GDM1 (cell line): ENCODE measurements around the gene MAP2K4.
A peak's percentile ranks its signal among the peaks of the same experiment; 100 is the strongest.
"Not testable (repeated sequence)": the region's sequence is repeated elsewhere in the genome, so short reads cannot be mapped to it uniquely, and the experiment has no call there.

Experiments
- DNase-seq: peaks from one replicate; lab custom pipeline; 2025; lab: John Stamatoyannopoulos, UW

The MAP2K4 gene

DNA sequence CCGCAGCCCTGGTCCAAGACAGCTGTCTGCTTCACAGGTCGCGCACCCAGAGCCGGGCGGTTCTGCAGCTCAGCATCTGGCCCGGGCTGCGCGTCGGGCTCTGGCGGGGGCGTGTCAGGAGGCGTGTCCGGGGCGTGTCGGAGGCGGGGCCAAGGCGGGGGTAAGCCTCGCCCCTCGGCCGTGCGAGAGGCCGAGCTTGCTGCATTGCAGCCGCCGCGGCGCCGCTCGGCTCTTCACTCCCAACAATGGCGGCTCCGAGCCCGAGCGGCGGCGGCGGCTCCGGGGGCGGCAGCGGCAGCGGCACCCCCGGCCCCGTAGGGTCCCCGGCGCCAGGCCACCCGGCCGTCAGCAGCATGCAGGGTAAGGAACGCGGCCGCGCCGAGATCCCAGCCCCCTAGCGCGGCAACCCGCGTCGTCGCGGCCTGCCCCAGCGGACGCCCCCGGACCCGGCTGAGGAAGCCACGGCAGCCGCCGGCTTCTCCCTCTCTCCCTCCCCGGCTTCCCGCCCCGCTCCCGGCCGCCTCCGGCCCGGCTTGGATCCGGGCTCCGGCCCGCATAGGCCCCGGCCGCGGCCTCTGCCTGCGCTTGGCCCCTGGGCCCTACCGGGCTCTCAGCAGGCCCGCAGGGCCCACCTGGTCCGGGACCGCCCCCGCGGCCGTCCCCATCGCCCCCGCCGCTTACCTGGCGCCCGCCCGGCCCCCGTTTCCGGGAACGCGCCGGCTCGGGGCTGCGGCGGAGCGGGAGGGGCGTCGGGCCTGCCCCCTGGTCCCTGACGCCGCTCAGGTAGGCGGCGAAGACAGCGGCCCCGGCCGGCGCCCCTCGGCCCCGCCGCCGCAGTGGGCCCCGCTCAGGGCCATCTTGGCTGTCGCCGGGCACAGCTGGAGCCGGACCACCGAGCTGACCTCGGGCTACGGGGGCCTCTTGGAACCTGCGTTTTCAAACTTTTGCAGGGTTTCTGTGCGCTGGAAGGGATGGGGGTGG is at the start of gene MAP2K4:
MAP2K4 (plus strand) TSS at position 236 of the 981 bp plus-strand sequence; CDS start at position 246, 10 bp downstream.
- DNase-seq: peak; percentile 84

DNA sequence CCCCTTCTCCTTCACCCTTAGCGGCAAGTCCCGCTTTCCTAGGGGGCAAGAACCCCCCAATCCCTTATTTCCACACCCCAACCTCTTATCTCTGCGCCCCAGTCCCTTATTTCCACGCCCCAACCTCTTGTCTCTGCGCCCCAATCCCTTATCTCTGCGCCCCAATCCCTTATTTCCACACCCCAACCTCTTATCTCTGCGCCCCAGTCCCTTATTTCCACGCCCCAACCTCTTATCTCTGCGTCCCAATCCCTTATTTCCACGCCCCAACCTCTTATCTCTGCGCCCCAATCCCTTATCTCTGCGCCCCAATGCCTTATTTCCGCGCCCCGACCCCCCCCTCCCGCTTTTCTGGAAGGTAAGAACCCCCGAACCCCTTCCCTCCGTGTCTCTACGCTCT is 47.9 kb upstream of the MAP2K4 start:
- DNase-seq: not testable (repeated sequence)

DNA sequence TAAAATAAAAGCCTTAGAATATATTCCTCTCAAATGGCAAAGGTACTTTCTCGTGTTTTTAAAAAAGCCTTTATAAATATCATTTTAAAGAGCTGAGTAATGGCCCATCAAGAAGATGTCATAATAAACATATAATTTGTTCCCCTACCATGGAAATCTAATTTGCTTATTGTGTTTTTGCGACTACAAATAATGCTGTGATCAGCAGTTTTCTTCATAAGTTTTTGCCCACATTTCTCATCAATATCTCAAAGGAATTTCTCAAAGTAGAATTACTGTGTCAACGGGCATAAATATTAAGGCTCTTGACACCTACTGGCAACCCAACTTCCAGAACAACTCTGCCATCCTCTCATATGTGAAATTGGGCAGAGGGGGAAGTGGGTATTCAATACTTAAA is 40.9 kb upstream of the MAP2K4 start:
- no peak for DNase-seq

DNA sequence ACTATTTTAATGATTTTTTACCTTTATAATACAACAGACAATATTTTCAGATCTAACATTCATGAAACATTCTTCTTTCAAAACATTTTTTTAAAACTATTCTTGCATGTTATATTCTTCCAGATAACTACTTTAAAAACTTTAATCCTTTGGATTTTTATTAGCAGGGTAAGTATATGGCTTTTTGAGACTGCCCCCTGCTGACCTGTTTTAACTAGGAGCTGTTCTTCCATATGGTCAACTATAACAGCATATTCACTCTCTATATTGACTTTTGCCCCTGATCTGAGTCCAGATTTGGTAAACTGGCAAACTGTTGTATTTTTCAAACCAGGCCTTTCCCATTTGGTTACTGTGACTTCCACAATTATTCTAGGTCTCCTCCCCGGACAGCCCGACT is 39.9 kb upstream of the MAP2K4 start:
- DNase-seq: no peak

DNA sequence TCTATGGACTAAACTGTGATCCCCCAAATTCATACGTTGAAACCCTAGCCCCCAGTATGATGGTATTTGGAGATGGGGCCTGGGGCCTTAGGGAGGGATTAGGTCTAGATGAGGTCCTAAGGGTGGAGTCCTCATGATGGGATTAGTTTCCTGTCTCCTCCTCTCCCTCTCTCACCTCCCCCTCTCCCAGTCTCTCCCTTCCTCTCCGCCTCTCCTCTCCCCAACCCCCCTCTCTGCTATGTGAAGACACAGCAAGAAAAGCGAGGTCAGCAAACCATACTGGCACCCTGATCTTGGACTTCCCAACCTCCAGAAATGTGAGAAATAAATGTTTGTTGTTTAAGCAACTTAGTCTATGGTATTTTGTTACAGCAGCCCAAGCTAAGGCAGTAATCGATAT is 38.8 kb upstream of the MAP2K4 start:
- no peak for DNase-seq

DNA sequence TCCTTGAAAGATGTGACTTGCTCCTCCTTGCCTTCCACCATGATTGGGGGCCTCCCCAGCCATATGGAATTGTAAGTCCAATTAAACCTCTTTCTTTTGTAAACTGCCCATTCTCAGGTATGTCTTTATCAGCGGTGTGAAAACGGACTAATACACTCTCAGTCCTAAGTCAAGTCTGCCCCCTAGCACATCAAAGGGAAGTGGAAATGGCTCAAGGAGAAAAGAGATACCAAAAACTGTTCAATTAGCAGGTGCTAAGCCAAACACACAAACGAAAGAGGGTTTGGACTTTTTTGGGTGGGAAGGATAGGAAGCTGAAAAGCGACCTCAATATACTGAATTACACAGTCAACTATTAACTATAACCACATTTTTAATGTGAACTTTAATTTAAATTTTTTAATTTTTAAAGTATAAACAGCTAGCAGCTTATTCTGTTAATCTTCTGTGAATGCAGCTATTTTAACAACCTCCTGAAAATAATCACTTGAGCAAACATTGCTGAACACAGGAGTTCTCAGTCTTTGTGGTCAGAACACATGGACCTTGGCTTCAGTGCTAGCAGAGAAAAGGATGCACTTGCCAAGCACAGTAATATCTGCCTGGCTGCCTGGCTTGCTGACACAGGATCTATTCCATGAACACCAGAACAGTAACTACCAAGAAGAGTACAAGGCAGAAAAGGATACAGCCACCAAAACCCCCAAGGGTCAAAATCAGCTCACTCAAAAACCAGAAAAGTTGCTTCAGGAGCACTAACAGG is 34.3 kb upstream of the MAP2K4 start:
- no peak for DNase-seq

DNA sequence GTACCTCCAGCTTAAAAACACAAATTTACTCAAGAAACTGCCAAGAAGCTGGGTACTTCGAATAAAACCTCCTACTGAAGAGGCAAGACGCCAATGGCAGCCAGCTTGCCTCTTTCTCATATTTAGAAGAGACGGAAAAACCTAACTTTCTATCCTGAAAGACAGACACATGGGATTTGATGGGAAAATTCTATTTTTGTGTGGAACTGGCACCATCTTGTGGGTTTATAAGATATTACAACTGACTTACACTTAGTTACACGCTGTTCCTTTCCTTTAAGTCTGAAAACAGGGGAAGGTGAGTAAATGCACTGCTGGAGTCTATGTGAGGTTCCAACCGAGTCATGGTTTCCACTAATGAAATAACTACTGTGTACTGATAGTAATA is 33.7 kb upstream of the MAP2K4 start:
- no peak for DNase-seq

DNA sequence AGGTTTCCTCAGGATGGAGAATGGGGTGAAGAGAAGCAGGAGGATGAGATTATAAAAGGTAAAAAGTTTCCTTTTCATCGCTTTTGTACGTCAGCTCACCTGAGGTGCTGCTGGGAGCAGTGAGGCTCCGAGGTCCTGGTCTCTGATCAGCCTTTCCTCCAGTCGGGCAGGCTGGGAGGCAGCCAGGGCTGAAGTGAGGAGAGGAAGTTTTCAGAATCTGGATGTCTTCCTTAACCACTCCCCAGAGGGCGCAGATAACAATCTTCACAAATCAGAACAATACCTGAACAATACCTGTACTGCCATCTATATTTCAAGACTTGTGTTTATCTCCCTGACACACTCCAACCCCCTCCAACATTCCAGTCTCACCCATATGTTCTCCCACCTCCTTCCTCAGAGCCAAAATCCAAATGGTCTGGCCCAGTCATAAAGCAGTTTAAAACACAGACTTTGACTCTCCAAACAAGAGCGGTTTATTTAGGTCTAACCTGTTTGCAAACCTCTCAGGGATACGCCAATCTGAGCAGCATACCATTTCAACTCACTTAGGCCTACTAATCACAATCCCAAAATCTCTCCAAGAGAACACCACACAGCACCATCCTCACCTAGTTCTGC is 30.2 kb upstream of the MAP2K4 start:
- DNase-seq: no peak

DNA sequence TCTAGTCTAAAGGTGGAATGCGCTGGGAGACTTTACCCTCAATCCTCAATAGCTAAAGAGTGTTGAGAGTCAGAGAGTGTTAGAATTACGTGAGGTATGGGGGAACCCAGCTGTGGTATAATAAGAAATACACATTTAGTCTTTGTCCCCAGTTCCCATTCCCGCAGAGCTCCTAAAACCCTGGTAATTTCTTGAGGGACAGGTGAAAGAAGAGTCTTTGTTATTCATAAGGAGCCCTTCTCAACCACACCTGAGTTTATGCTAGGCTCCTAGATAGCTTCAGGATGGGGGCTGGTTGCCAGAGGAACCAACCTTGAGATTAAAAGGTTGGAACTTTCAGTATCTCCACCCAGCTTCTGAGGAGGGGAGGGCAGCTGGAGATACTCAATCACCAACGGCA is 29.2 kb upstream of the MAP2K4 start:
- DNase-seq: no peak

DNA sequence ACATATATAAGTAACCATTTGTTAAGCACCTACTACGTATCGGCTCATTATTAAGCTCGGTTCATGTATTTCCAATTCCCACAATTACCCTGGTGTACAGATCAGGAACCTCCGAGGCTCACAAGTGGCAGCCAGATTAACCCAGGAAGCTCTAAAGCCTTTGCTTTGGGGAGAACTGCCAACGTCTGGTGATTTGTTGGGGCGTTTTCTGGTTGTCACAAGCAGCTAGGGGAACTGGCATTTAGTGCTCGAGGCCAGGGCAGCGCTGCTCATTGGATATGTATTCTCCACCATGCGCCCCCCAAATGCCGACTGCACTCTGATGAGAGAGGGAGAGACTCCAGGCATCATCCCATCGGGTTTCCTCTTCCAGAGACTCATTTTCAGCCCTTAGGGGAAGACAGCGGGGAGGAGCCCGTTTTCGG is 23.9 kb upstream of the MAP2K4 start:
- peak; percentile 47 for DNase-seq

DNA sequence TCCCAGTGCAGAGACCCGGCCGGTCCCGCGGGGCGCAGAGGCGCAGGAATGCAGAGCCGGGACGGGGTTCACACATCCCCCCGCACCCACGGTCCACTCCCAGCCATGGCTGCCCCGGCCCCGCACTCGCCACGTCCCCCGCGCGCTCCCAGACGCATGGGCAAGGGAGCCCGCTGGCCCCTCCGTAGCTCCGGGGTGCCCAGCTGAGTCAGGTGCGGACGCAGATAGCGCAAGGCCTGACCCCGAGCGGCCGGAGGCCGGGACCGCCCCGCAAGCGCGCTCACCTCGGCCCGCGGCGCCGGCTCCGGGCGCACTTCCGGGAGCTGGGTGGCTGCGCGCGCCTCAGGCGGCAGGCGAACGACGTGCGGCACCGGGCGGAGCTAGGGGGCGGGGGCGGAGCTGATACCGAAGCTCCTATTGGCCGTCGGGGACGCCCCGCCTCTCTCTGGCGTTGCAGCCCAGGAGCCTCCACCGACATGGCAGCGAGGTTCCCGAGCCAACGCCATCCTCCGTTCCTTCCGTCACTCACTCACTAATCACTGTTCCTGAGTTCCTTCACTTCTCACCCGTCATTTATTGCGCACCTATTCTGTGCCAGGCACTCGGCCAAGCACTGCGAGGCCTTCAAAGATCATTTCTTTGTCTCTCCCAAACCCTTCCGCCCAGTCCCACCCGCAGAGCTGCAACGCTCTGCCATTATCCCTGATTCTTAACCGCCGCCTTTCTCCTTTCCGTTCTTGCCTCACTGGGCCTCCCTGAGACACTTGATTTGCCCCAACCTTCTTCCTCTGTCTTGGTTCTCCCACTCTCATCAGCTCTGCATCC is 23.3 kb upstream of the MAP2K4 start, which contains the start of gene ZNF18:
ZNF18 (minus strand) TSS at position 329 of the 825 bp plus-strand sequence. CDS start 4,646 bp downstream, outside the sequence.
- DNase-seq: peak; percentile 95

DNA sequence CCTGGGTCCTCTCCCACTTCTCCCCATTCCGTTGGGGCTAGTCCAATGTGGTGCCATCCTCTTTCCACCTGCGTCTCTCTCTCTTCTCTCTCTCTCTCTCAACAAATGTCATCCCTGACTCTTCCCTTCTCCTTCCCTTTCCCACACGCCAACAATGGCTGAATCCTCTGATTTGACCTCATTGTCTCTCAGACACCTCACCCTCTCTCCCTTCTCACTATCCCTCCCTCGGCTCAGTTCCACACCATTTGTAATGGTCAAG is 22.8 kb upstream of the MAP2K4 start:
- no peak for DNase-seq

DNA sequence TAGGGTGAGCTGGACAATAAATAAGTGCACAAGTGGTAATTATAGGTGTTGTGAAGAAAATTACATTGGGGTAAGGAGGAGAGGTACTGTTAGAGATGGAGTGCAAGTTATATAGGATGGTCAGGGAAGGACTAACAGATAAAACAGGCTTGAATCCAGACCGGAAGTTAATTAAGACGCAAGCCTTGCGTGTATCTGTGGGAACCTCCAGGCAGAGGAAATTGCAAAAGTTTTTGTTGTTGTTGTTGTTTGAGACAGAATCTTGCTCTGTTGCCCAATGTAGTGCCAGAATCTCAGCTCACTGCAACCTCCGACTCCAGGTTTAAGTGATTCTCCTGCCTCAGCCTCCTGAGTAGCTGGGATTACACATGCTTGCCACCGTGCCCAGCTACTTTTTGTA is 21.0 kb upstream of the MAP2K4 start:
- DNase-seq: no peak

DNA sequence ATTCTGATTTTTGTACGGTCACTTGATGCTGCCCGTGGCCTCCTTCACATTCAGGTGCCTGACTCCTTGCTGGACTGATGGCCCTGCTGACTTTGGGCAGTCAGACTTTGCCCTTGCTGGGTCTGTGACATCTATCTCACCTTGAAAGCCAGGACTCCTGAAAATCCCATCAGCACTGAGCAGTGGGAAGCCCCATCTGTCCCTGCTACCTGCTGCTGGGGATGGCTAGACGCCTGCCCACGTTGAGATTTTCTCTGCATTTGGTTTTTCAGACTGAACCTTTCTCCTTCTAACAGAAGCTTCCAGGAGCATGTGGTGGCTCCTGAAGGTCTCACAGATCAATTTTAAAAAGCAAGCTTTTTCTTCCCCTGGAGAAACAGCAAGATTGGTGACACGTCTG is 13.2 kb upstream of the MAP2K4 start:
- DNase-seq: no peak

DNA sequence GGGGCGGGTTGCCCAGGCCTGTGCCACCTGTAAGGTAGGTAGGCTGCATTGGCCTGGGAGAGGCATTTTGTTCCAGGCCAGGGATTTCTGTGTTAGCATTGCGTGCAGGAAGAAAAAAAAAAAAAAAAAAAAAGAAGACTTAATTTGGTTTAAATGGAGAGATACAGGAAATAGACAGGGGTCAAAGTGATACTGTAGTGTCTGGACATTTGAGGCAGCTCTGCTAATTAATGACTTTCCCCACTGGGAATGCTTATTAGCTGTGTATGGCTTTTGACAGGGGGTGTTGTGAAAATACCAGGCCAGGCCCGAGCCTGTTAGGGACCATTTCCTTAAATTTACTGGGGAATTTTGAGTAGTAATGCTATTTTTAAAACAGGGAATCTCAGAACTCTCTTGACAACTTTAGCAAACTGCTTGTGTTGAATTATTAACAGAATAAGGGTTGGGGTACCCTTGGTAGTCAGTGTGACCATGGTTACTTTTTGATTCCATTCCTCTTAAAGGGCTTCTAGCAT is 1.0 kb downstream of the MAP2K4 start:
- no peak for DNase-seq

DNA sequence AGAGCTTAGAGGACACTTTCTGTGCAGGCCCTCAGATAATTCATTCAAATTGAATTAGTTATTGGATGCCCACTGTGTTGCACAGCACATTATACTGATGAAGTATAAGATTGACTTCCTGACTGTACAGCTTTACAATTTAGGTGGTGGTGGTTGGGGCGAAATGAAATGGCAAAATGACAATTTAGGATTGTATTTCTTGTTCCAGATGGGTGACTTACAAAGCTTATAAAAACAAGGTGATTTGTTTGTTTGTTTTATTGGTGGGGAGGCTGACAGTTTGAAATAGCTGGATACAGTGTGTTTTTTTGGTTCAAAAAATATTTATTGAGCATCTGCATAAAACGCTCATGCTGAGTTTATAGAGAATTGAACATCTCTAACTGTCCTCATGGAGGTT is 1.6 kb downstream of the MAP2K4 start:
- DNase-seq: no peak

DNA sequence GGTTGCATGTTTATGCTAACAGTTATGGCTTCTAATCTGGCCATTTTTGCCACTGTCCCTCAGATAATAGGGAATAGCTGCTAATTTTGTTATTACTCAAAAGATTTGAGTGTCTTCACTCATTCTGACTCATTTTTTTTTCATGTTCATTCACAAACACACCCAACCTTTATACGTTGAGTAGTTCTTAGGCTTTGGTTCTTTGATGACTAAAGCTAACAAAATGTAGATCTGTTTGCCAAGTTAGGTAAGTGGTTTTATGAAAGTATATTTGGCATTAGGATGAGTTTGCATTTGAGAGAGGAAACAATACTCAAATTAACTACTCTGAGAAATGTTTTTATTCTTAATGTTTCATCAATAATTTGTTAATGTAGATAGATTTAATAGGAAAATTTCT is 3.6 kb downstream of the MAP2K4 start:
- DNase-seq: no peak

DNA sequence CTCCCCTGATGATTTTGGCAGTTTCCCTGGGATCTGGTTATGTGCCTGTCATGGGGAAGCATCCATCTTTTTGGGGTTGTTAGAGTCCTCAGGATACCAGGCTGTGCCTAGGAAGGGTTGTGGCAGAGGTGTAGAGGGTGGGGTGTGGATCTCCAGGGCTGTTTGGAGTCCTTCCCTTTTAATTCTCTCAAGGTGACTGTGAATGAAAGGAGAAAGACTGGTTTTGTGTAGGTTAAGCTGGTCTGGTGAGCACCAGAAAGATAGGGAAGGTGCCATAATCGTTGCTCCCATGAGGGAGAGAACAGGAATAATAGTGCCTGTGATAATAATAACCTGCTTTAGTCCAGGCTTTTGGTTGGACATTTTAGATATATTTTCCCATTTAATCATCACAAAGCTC is 7.0 kb downstream of the MAP2K4 start:
- no peak for DNase-seq

DNA sequence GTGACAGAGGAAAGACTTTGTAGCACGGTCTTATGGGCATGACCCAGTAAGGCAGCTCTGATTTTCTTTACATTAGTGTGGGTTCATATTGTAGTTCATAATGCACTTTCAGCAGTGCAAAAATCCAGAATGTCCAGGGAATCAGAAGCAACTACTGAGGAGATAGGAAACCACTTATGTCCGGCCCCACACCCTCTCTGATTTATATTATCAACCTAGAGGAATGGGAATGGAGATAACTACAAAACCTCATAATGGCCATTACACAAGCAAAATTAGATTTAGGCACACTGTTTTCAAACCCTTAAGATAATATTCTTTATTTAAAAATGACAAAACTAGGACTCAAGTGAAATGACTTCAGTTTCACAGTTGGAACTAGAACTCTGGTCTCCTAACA is 7.9 kb downstream of the MAP2K4 start:
- no peak for DNase-seq

DNA sequence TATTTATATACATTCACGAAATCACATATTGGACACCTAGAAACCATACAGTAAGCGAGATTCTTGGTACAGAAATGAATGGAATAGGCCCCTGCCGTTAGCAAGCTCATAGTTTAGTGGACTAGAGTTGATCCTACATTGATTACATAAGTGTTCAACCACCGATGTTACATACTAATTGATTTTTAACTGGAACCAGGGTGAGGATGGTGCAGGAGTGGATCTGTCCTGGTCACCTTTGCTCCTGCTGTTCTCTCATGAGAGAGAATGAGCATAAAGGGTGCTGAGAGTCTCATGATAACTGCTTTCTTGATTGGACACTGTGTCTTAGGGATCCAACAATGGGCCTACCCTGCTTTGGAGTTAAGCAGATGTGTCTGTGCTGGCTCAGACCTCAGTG is 13.9 kb downstream of the MAP2K4 start:
- DNase-seq: no peak

DNA sequence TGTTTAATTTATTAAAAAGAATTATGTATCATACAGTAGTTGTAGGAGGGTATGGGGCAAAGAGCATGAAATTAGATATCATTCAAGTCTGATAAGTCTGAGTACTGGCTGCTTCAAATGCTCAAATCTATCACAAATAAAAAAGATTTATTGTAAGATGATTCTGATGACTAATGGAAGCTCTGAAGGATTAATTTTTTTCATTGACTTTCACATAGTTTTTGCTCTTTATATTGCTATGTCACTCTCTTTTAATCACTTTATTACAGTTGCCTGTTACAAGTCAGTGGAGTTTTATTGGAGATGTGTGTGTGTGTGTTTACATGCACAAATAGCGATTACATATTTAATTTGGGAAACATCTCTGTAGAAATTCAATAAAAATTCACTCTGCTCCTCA is 15.0 kb downstream of the MAP2K4 start:
- no peak for DNase-seq

DNA sequence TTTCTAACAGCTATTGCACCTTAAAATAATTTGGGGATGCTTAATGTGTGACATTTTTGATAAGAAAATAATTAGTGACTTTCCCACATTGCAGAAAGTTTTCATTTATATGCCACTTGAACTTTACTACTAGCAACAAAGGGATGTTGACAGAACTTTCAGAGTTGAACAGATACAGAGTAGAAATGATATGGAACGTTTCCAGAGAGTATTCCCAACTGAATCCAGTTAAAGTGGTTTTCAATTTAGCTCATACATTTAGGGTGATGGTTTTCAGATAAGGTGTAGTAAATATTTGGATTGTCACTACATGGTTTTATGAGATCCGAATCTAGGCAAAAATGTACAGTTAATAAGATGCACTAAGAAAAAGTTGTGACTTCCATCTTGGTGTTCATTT is 17.3 kb downstream of the MAP2K4 start:
- no peak for DNase-seq
